ENCODE measurements around the gene POU2F1.

DNA sequence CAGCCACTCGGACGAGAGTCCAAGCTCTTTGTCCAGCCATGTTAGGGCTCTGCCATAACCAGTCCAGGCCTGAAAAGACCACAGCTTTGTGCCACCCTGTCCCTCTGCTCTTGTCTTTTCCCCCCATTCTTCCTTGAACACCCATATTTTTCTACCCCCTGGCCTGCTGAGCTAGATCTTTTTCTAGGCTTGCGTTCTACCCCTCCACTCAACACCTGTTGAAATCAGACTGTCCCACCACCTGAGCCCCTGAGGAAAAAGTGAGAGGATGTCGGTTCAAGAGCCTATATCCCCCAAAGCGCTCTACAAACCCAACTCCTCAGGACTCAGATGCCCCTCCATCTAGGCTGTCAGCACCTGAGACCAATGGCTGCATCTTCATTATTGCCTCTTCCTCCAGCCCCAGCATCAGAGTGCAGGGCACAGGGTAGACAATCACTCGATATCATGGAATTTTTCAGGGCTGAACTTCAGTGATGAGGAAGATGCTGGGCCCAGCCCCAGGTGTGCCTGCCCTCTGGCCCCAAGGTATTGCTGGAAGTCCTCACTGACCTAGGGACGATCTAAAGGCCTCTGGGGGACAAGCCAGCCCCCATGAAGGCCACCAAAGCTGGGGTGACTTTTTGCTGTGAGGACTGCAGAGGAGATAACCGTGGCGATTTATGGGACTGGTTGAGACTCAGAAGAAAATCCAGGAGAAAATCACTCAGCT lies 222.3 kb downstream of the POU2F1 start:
- no peak for TF ChIP-seq EZH2 (IDR thresholded peaks at IDR 0.05; ENCODE audit: borderline replicate concordance, low read depth, low read length, poor library complexity, severe bottlenecking)
- TF ChIP-seq, protein P1, sequence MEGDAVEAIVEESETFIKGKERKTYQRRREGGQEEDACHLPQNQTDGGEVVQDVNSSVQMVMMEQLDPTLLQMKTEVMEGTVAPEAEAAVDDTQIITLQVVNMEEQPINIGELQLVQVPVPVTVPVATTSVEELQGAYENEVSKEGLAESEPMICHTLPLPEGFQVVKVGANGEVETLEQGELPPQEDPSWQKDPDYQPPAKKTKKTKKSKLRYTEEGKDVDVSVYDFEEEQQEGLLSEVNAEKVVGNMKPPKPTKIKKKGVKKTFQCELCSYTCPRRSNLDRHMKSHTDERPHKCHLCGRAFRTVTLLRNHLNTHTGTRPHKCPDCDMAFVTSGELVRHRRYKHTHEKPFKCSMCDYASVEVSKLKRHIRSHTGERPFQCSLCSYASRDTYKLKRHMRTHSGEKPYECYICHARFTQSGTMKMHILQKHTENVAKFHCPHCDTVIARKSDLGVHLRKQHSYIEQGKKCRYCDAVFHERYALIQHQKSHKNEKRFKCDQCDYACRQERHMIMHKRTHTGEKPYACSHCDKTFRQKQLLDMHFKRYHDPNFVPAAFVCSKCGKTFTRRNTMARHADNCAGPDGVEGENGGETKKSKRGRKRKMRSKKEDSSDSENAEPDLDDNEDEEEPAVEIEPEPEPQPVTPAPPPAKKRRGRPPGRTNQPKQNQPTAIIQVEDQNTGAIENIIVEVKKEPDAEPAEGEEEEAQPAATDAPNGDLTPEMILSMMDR (conservative IDR thresholded peaks at IDR 0.05; ENCODE audit: low read depth, low read length) = no peak
